ENCODE measurements around the gene PACC1.

Gene PACC1

DNA sequence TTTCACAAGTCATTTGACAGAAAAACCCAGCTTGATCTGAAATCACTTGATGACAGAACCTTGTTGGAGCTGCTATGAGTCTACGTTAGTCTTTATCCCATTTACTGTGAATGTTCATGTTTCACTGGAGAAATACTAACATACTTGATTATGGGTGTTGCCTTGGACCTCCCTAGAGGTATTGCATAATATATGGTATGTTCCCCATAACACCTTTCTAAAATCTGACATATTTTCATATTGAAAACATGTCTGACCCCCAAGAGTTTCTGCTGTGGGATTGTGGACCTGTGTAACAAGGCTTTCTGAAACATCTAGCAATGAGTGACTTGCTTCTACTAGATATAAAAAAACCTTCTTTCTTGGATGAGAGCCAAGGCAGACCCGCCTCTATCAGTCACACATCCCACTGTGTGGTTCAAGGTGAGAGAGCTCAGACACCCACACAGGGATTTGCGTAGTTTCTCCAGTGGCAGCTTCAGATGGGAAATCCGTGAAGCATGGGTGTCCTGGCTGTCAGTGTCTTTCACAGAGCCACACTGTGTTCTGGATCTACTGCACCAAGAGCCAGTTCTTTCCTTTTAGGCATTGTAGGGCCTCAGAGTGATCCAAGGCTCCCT, 22.6 kb upstream of the PACC1 start:
- no peak for DNase-seq

DNA sequence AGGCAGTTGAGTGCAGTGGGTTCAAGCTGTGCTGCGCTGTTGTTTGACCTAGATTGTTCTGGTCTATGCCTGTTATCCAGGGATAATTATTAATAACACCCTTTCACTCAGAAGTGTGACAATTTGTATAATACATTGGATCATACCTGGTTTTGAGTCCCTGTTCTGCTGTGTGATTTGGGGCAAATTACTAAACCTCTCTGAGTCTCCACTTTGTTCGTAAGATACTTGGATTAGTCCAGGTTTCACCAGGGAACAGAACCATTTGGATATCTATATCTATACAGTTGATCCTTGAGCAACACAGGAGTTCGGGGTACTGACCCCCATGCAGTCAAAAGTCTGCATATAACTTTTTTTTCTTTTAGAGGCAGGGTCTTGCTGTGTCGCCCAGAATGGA, 20.3 kb upstream of the PACC1 start:
- no peak for DNase-seq

DNA sequence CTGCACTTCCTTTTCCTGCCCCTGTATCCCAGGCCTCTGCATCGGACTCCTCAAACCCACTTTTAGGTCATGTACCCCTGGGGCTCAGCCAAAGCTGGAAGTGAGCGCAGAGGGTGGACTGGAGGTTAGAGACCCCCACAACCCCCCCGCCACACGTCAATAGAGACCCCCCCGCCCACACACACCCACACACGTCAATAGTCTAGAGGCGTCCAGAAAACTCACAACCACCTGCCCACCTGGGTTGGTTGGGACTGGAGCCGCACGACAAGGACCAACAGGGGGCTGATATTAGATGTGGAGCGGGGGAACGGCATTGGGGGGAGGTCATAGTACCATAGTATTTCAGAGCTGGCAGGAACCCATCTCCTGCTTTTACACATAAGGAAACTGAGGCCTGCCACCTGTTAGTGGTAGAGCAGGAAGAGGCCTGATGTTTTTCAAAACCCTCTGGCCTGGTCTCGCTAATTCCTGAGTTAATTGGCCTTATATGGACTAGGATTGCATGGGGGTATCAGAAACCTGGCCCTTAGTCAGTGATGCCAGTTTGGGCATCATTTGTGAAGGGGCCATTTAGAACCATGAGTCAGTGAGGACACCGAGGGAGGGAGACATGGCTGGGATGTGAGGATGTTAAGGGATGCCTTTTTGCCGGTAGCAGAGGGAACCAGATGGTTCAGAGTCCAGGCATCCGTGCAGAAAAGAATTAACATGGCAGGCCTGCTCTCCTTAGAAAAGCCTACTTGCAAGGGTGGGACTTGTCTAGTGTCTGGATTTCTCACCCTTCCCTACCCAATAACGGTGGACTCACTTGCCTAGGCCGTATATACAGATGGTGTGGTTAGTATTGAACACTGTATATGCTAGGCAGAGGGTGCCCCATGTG, 19.1 kb upstream of the PACC1 start:
- no peak for DNase-seq

DNA sequence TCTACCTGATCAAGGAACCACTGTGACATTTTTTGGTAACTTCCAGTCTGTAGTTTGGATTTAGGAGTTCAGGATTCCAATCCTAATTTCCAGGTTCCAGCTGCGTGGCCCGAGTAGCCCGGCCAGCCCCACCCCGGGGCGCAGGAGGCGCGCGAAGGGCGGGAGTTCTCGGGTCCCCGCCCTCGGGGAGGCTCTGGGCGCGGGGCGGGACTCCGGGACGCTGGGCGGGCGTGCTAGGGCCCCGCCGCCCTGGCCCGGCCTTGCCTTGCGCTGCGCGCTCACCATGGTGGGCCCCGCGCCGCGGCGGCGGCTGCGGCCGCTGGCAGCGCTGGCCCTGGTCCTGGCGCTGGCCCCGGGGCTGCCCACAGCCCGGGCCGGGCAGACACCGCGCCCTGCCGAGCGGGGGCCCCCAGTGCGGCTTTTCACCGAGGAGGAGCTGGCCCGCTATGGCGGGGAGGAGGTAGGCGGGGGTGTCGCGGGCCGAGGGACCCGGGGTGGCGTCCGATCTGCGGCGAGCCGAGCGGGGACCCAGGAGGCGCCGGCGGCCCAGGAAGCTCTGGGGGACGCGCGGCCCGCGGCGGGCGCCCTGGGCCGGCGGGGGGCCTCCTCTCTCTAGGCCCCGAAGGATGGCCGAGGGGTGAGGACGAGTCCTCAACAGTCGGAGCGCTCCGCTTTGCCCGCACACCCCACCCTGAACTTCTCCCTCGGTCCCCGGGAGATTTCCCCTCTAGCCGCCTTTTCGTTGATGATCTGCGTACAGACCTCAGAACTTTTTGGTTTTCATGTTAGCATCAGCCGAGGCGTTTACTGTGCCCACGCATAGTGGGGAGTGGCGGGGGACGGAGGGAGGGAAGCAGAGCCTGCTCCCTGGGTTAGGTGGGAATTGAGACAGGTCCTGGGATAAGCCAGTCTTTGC, 18.2 kb upstream of the PACC1 start, which contains the start of gene NENF:
Gene NENF (plus strand): TSS at position 260 of the 916 bp plus-strand sequence. CDS start 24 bp downstream, at position 284.
- DNase-seq: peak; percentile 11

DNA sequence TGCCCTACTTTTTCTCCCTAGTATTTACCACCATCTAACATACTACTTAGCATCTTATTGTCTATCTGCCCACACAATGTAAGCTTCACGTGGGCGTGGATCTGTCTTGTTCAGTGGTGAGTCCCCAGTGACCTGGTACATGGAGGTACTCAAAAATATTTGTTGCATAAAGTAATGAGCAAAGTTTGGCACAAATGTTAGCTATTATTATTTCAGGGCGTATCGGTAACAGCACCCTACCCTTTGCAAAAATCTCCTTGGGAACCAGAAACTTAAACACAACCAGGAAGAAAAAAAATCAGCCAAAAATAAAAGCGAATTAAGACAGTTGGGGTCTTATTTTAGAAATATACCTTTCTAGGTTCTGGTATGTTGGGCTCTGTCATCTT, 17.6 kb upstream of the PACC1 start:
- DNase-seq: no peak

DNA sequence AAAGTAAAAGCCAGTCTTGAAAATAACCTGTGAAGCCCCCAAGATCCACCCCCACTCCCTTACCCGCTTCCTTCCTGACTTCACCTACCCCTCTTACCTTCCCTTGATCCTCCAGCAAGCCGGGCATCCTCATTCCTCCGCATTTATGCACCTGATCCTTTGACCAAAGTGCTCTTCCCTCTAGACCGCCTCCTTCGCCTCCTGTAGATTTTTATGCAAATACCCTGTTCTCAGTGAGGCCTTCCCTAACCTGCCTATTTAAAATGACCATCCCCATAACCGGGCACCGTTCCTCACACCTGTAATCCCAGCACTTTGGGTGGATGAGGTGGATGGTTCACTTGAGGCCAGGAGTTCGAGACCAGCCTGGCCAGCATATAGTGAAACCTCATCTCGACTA, 17.0 kb upstream of the PACC1 start:
- DNase-seq: no peak

DNA sequence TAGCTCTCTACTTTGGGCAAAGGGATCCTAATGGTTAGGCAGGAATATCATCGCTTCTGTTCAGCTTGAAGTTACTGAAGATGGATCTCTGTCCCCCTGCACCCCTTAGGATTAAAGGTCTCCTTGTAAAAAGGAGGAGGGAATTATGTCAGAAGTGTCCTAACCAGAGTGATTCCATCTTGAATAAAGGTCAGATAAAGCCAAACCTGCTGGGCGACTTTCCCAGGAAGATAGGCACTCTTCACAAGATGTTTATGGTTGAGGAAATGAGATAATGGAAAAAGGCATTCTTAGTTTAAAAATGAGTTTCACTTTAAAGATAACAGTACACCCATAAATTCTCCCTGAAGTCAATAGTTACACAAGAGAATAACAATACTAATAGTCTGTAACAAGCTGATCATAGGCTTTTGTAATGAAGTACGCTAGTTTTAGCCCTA, 16.3 kb upstream of the PACC1 start:
- DNase-seq: no peak

DNA sequence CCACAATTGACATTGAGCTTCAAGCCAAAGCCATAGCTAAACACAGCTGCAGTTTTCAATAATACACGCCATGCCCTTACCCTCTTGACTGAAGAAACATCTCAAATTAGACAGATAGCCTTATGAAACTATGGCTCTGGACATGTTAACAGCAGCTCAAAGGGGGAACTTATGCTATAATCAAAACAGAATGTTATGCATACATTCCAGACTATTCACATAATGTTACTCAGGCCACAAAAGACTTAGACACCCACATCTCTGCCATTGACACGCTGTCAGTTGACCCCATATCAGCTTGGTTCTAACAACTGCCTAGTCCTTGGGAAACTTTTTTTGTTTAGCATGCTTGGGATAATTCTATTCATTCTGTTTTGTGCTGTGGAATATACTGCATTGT, 15.7 kb upstream of the PACC1 start:
- DNase-seq: no peak

DNA sequence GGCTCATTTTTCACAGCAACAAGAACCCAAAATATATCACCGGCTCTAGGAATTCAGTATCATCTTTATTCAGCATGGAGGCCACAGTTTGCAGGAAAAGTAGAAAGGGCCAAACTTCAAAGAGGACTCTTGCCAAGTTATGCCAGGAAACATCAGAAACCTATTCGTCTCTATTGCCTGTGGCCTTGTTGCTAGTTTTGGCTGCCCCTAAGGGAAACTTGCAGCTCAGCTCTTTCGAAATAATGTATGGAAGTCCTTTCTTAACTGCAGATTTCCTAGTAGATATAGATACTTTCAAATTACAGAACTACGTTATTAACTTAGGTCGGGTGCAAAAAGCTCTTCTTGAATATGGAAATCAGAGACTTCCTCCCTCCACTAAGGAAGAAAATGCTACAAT, 13.8 kb upstream of the PACC1 start:
- no peak for DNase-seq

DNA sequence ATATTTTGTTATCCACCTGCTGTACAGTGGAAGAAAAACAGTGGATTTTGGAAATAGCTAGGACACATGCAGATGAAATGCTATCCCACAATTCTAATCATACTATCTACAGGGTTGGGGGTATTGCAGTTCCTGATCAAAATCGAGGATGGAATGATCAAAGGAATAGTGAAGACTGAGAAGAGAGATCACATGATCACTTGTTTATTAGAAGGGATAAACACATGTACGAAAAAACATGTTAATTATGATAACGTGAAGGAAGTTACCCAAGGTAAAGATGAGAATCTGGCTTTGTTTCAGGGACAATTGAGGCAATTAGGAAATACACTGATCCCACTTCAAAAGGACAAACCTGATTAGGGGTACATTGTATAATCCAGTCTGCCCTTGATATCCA, 9.2 kb upstream of the PACC1 start:
- no peak for DNase-seq

DNA sequence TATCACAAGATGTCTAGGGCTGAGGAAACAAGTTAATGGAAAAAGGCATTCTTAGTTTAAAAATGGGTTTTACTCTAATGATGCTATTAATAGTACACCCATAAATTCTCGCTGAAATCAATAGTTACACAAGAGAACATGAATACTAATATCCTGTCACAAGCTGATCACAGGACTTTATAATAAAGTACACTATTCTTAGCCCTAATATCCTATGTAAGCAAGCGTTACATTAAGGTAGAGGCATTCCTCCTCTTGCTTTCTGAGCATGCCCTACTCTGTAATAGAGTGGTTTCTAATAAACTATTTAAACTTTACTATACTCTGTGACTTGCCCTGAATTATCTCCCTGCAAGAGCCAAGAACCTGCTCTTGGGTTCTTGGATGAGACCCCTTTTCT, 6.5 kb upstream of the PACC1 start:
- no peak for DNase-seq

DNA sequence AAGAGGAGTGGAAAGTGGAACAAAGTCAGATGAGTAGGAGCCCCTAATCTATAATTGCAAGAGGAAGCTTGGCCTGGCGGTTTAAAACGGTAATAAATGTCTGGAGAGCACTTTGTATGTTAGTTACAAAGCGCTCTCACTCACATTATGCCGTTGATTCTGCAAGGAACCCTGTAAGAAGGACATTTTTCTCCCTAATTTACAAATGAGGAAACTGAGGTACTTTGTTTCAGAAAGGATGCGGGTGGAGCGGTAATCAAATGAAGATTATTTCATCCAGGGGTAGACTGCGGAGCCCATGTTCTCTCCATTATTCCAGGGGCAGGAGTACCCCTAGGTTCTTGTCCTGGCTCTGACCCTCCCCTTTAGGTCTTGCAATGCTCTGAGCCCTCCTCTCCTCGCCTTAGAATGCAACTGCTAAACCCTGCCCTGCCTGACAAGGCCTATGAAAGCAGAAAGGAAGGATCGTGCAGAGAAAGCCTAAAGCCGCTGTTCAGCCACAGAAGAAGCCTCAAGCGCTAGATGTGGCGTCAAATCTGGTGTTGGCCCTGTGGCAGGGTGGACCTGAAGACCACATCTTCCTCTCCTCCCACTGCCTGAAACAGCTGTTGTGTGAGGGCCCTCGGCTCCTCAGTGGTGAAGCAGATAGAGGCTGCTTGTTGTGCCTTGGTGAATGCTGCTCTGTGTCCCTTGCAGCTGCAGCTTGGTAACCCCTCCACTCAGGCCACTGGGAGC, 588 bp upstream of the PACC1 start:
- no peak for DNase-seq

DNA sequence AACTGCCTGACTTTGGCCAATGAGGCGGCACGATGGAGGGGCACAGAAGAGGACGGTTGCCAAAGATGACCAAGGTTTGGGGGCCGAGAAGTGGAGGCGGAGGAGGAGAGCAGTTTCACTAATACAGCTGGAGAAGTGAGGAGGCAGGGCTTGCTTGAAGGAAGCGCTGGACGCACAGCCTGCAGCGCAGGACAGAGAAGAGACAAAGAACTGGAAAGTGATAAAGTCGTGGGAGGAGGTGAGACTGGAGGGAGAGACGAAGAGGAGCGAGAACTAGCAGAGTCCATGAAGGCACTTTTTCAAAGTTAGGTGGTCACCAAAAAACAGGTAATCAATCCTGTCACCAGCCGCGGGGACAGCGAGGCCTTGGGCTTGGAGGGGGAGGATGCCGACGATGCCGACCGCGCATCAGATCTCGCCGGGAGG, 771 bp downstream of the PACC1 start:
- no peak for DNase-seq

DNA sequence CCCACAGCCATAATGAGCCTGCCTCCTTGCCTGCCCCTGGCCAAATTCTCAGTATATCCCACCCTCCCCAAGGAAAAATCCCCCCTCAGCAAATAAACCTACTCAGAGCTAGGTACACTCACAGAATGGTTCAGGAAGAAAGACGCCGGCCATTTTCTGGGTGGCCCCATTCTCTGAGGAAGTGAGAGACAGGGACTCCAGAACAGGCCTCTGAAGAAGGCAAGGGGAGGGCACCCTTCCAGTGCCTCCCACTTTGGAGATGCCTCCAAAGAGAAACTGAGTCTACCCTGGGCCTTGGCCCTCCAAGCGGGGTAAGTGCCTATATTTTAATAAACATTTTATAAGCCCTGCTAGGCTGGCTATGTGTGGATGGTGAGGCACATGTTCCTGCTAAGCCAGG, 2.3 kb downstream of the PACC1 start:
- DNase-seq: no peak

DNA sequence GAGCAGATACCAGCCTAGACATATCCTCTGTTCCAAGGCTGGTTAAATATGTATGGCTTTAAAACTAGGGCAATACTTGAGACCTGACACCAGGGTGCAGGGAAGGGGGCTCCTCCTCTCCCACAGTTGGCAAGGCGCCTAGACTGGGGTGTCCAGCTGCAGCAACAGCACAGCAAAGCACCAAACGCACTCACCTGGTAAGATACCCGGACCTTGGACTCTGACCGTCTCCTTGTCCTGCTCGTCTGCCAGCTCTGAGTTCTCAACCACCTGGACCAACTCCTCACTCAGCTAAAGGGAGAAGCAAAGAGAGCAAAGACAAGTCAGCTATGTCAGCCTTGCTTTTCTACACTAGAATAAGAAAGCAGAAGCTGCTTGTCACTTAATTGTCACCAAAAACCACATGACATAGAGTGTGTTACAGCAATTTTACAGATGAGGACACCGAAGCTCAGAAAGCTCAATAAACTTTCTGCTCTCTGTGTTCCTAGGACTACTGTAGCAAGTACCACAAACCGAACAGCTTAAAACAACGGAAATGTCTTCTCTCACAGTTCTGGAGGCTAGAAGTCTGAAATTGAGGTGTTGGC, 4.4 kb downstream of the PACC1 start:
- DNase-seq: no peak

DNA sequence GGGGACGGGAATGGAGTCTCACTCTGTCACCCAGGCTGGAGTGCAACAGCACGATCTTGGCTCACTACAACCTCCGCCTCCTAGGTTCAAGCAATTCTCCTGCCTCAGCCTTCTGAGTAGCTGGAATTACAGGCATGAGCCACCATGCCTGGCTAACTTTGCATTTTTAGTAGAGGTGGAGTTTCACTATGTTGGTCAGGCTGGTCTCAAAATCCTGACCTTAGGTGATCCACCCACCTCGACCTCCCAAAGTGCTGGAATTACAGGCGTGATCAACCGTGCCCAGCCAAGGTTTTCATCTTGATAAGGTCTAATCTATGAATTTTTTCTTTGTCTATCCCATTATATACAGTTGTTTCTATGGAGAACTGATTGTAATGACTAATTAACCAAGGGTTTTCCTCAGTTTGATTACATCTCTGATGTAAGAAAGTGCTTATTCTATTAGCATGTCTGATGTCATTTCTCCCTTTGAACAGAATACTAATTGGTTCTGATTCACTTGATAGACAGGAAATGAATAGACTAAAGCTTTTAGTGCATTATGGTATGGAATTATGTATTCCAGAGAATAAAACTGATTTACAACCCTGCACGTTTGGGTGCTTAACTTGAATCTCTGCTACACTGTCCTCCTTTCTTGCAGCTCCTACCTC, 11.9 kb downstream of the PACC1 start:
- no peak for DNase-seq

DNA sequence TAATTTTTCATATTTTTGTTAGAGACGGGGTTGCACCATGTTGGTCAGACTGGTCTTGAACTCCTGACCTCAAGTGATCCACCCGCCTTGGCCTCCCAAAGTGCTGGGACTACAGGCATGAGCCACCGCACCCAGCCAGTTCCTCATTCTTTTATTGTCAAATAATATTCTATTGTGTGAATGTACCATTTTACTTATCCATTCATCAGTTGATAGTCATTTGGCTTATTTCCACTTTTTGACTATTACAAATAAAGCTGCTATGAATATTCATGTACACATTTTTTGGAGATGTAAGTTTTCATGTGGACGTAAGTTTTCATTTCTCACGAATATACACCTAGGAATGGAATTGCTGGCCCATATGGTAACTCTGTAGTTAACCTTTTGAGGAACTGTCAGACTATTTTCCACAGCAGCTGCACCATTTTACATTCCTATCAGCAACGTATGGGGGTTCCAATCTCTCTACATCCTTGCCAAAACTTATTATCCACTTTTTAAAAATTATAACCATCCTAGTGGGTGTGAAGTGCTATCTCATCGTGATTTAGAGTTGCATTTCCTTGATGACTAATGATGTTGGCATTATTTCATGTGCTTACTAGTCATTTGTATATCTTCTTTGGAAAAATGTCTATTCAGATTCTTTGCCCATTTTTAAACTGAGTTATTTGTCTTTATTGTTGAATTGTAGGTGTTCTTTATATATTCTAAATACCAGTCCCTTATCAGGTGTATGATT, 12.7 kb downstream of the PACC1 start:
- DNase-seq: no peak

DNA sequence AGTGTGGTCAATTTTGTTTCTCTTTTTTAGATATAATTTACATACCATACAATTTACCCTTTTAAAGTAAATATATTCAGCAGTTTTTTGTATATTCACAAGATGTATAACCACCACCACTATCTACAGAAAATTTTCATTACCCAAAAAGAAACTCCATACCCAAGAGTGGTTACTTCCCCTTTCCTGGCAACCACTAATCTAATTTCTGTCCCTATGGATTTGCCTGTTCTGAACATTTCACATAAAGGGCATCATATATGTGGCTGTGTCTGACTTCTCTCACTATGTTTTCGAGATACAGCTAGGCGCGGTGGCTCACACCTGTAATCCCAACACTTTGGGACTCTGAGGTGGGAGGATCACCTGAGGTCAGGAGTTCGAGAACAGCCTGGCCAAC, 13.6 kb downstream of the PACC1 start:
- no peak for DNase-seq

DNA sequence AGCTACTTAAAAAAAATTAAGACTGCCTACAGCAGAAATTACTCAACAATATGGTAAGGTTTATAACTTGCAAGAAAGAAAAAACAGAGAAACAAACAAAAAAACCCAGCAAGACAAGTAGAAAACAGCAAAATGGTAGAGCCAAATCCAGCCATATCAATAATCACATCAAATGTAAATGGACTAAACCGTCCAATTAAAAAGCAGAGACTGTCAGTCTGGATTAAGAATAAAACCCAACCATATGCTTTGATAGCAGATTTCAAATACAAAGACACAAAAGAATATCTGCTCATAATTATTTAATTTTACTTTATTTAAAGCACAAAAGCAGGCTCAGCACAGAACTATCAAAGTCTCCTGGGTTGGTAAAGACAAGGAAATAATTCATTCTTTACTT, 17.5 kb downstream of the PACC1 start:
- no peak for DNase-seq

DNA sequence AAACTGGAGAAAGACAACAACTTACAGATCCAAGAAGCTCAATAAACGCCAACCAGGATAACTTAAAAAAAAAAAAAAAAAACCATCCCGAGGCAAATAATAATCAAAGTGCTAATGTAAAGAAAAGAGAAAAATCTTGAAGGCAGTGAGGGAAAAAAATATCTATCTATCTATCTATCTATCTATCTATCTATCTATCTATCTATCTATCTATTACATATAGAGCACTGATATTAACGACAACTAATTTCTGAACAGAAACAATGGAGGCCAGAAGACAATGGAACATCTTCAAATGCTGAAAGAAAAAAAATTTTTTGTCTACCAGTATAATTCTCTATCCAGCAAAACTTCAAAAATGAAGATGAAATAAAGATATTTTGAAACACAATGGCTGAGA, 18.0 kb downstream of the PACC1 start:
- no peak for DNase-seq
